SKM-1 treated with dmso at 0.1 percent for 144 hours (cell line): ENCODE results near the gene KLF7.
A peak's percentile ranks its signal among the peaks of the same experiment; 100 is the strongest.

Experiments used
- DNase-seq: peaks from one replicate; lab custom pipeline; 2025; ENCODE audit not compliant: unreplicated experiment; lab: John Stamatoyannopoulos, UW

Gene KLF7

GRCh38 chr2:207165121-207166038, at the start of gene KLF7:
Gene KLF7, minus strand, starts transcription at chr2:207165948. Its CDS starts 380 bp downstream, at chr2:207165568.
- no peak for DNase-seq

GRCh38 chr2:207215308-207215707, 49.6 kb upstream of the KLF7 start:
- DNase-seq: no peak

- no peak for DNase-seq
Measured at GRCh38 chr2:207214446-207214845, 48.7 kb upstream of the KLF7 start.

- DNase-seq: no peak
Measured at GRCh38 chr2:207206011-207206410, 40.3 kb upstream of the KLF7 start.

DNA sequence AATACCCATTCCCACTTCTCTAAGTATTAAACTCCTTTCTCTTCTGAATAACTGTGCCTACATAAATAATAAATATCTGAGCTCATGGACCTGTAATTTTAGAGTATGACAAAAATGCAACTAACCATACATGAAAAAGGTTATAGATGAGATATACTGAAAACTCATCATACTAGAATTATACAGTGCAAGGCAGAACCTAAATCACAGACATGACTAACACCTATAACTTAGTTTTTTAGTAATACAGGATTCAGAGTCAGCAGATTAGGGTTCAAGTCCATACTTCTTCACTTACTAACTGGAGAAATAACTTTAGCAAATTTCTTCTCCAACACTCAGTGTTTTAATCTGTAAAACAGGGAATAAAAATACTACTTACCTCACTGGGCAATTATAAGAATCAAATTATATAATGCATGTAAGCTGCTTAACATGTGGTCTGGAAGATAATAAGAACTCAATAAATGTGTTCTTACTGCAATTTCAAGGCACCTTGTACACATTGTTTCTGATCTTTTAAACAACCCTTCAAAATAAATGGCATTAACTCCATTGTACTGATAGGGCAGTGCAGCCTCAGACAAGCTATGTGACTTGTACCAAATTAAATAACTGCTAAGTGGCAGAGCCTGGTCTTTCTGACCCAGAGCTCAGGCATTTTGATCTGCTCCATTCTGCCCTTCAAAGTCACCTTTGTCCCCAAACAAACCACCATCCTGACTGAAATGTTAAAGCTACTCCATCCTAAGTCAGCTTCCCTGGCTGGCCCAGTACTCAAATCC, 39.6 kb upstream of the KLF7 start:
- DNase-seq: no peak

GRCh38 chr2:207203056-207203455, 37.3 kb upstream of the KLF7 start:
- DNase-seq: no peak

DNA sequence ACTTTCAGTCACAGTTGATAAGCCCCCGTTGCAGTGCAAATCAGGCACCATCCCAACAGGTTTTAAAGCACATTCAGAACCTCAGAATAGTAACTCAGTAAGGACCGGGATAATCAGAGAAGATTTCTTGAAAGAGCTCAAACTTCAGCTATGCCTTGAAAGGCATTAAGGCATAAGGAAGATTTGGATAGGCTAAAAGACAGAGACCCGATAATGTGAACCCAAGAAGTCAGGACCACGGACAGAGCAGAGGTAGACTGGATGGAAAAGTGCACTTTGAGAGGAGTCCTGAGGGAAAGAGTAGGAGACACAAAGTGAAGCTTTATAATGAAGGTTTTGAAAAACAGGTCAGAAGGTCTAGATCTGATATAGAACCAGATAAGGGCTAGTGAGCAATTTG, 36.9 kb upstream of the KLF7 start:
- no peak for DNase-seq

- DNase-seq: no peak
Measured at GRCh38 chr2:207201416-207201815, 35.7 kb upstream of the KLF7 start.

- no peak for DNase-seq
Measured at GRCh38 chr2:207200136-207200535, 34.4 kb upstream of the KLF7 start.

DNA sequence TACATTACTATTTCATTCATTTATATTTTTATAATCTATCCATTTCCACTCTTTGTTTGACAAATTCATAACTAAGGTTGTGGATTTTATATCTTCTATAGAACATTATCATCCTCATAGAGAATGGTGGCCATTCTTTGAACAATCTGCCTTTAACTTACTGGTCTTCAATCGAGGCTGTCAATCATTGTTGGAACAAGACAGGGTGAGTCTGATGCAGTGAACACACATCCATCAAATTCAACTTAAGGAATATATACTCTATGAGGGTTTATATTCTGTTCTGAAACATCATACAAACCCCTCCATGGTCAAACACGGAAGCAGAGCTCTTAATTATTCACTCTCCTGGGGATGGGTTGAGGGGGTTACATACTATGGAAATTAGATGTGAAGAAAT, 28.3 kb upstream of the KLF7 start:
- DNase-seq: no peak

- DNase-seq: no peak
Measured at GRCh38 chr2:207188626-207189419, 23.1 kb upstream of the KLF7 start.

GRCh38 chr2:207185372-207185771, 19.6 kb upstream of the KLF7 start:
- no peak for DNase-seq

DNA sequence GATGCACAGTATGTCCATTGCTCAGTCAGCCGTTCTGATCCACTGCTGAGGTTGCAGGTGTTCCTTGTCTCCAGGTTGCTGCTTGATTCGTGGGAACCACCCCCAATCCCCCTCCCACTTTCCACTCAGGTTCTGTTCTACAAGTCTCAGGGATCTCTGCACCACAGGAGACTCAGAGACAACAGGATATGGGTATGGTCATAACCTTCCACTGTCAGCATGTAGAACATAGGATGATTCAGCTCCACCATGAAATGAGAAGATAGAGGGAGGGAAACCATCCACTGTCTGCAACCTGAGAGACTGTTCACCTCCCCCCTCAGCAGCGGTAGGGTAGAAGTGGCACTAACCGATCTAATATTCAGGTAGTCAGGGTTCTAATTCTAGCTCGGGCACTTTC, 19.0 kb upstream of the KLF7 start:
- DNase-seq: no peak

DNA sequence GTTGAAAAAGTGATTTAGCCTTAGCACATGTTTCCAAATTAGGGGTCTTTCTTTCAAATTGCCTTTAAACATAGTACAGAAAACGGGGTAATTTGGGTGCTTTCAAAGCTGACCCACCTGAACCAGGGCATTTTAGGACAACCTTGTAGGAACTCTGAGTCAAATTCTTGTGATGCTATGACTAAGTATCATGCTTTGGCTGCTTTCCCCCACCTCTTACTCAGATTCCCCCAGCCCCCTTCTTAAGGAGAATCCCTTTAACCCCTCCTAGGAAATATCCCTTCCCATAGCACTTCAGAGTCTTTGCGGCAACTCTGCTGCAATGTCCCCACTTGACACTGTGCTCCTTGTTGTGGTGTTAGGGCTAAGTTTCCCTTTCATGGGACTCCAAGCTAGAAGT, 18.6 kb upstream of the KLF7 start:
- DNase-seq: no peak

- DNase-seq: no peak
Measured at GRCh38 chr2:207183506-207183905, 17.8 kb upstream of the KLF7 start.

DNA sequence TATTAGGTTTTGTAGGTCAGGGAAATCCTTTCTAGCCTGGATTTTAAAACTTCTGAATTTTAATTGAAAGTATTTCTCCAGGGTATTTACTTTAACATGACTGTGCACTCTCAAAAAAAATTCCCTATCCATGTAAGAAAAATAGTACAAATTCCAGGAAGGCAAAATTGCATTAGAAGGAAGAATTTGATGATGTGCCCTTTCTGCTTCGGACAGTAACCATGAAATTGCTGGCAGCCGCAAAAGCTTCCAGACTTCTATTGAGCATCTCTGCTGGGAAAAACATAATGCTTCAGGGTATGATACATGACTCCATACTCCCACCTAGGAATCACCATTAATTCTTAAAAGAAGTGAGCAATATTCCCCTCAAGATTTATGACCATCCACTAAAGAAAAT, 17.2 kb upstream of the KLF7 start:
- DNase-seq: no peak

DNA sequence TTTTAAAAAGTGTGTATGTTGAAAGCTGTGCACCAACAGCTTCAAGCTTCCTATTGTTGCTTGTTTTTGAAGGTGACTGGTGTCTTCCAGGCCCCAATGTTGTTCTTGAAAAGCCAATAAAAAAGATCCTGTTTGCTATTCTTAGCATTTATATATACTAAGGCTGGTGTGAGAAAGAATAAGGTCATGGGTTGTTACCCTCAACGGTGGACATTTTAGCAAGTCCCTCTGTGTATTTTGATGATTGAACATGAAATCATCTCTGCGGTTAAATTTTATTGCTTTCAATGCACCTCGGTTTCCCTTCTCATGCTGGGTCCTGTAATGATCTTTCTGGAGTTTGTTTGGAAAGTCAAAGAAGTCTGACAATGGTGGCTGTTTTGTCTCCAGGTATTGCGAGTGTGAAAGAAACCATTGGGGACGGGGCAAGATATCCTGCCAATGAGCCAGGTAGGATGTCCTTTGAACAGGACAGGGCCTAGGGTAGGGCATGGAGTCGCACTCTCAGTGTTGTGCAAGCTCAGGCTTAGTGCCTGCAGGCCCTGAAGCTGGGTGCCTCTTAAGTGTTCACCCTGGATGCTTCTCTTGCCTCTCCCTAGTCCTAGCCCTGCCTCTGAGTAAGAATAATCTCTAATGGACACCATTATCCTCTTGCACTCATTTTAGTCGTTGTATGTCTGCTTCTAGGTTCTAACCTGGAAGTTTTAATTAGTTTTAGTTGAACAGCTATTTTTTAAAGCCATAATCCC, 16.0 kb upstream of the KLF7 start:
- no peak for DNase-seq

- DNase-seq: no peak
Measured at GRCh38 chr2:207180741-207181140, 15.0 kb upstream of the KLF7 start.

DNA sequence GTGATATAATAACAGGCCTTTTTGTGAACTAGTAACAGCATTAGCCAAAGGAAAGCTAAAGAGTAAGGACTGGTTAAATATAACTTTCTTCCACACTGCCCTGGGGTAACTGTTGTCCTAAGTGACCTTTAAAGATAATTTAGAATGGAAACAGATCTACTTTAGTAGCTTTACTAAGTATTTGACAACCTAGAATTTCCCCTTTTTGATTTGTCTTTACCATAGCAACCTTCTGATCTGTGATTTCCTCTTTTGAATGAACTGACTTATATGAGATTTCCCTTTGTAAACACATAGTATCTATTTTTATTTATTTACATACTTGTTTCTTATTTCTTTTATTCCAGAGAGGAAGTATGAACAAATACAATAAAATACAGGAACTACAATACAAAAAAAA, 10.5 kb upstream of the KLF7 start:
- DNase-seq: peak; percentile 24

DNA sequence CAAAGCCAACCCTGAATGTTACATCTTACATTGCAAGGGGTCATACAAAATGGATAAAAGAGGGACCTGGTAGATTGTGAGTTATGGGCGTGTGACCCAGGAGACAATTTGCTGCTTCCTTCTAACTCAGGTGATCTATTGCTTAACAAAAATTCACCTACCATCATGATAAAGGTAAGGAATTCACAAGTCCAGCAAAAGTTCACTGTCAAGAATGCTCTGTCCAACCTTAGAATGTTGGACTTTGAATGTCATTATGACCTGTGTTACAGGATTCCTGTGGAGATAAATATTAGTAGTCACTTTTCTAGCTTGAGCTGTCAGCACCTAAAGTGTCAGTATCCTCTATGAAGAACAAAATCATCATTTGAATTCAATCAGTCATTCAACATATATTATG, 7.9 kb upstream of the KLF7 start:
- DNase-seq: no peak
